PC-3 (cell line): Measurements from ENCODE around the gene PACS1. TPM values are rescaled to one million over a fixed set of nuclear protein-coding genes. Genes with fewer than 3 reads are reported as not detected.
A peak's percentile ranks its signal among the peaks of the same experiment; 100 is the strongest.

ENCODE experiments used
- ATAC-seq: fragments of 200-7000 bp; cut with Tn5 transposase; 2 replicates; pipeline ENCODE4 v1.9.1; 2020; ENCODE audit warnings: mild to moderate bottlenecking, moderate library complexity
- BruUV-seq: library from RNA; stranded (reverse); fragments of 400-500 nt; replicated peaks from 2 replicates; lab custom pipeline; 2021; lab: Mats Ljungman, UMichigan
- CTCF ChIA-PET: fragments of 300-600 bp; sonication (Branson Sonifier 250); formaldehyde crosslinking; loops from one replicate; lab custom pipeline; 2022; ENCODE audit warnings: antibody characterized with exemption; lab: Charles Lee
- POLR2A ChIA-PET: fragments of 300-600 bp; sonication (Branson Sonifier 250); formaldehyde crosslinking; loops from one replicate; lab custom pipeline; 2022; ENCODE audit warnings: antibody characterized with exemption; ENCODE audit not compliant: unreplicated experiment; lab: Charles Lee
- DNase-seq: peaks from one replicate; pipeline ENCODE4 v3.0.0-alpha.2; 2015
- H2AFZ ChIP-seq: fragments of 300-600 bp; sonication (generic); 2 replicates; pipeline ENCODE4 v1.6.0; 2016; ENCODE audit warnings: antibody characterized with exemption, low read length
- H3F3A ChIP-seq: fragments of 300-600 bp; sonication (generic); one replicate; pipeline ENCODE4 v1.6.0; 2017; ENCODE audit warnings: antibody characterized with exemption, low read length, control low read depth, mild to moderate bottlenecking; ENCODE audit not compliant: unreplicated experiment
- H3K27ac ChIP-seq: fragments of 300-600 bp; sonication (generic); 2 replicates; pipeline ENCODE4 v1.5.1; 2016; ENCODE audit warnings: mild to moderate bottlenecking, low read length
- H3K27me3 ChIP-seq: fragments of 300-600 bp; sonication (generic); 2 replicates; pipeline ENCODE4 v1.6.1; 2016; ENCODE audit warnings: low read length, mixed read lengths
- H3K36me3 ChIP-seq: fragments of 300-600 bp; sonication (generic); 2 replicates; pipeline ENCODE4 v1.6.1; 2016; ENCODE audit warnings: low read depth, mixed run types, low read length, mixed read lengths
- H3K4me1 ChIP-seq: fragments of 300-600 bp; sonication (generic); 2 replicates; pipeline ENCODE4 v1.5.1; 2016; ENCODE audit warnings: low read length; ENCODE audit not compliant: insufficient read depth
- H3K4me2 ChIP-seq: fragments of 300-600 bp; sonication (generic); 2 replicates; pipeline ENCODE4 v1.6.0; 2016; ENCODE audit warnings: low read length
- H3K4me3 ChIP-seq: fragments of 300-600 bp; sonication (generic); 2 replicates; pipeline ENCODE4 v1.5.1; 2016; ENCODE audit warnings: mild to moderate bottlenecking, low read length, mixed read lengths
- H3K79me2 ChIP-seq: fragments of 300-600 bp; sonication (generic); 2 replicates; pipeline ENCODE4 v1.6.1; 2017; ENCODE audit warnings: low read length, mixed read lengths
- H3K9ac ChIP-seq: fragments of 300-600 bp; sonication (generic); 2 replicates; pipeline ENCODE4 v1.6.0; 2016; ENCODE audit warnings: mild to moderate bottlenecking, low read length
- H3K9me2 ChIP-seq: fragments of 300-600 bp; sonication (generic); replicated peaks from 2 replicates; pipeline ENCODE4 v1.6.1; 2016; ENCODE audit warnings: mixed run types, low read length, mixed read lengths
- H3K9me3 ChIP-seq: fragments of 300-600 bp; sonication (generic); 2 replicates; pipeline ENCODE4 v1.6.1; 2016; ENCODE audit warnings: low read length, mixed read lengths
- H4K20me1 ChIP-seq: fragments of 300-600 bp; sonication (generic); 2 replicates; pipeline ENCODE4 v1.6.1; 2016; ENCODE audit warnings: low read length, mixed read lengths
- CTCF ChIP-seq: fragments of 300-600 bp; sonication (generic); conservative IDR thresholded peaks from 2 replicates; pipeline ENCODE4 v1.5.1; 2017; ENCODE audit warnings: antibody characterized with exemption, low read depth, mild to moderate bottlenecking, low read length
- EZH2 ChIP-seq: fragments of 300-600 bp; sonication (generic); IDR thresholded peaks from one replicate; pipeline ENCODE4 v1.6.1; 2017; ENCODE audit warnings: antibody characterized with exemption, mild to moderate bottlenecking, low read length; ENCODE audit not compliant: unreplicated experiment
- EZH2phosphoT487 ChIP-seq: fragments of 300-600 bp; sonication (generic); IDR thresholded peaks from 2 replicates; pipeline ENCODE4 v1.6.1; 2018; ENCODE audit warnings: mild to moderate bottlenecking, antibody characterized with exemption, low read length, borderline replicate concordance
- intact Hi-C: fragments of 100-400 bp; cut with micrococcal nuclease; formaldehyde crosslinking; loops from 2 replicates; pipeline ENCODE4 v1.9.0; 2023
- total RNA-seq: library from RNA; depleted of rRNA; stranded (reverse); fragments of >200 nt; gene quantifications from 2 replicates; pipeline ENCODE4 v1.2.3, GENCODE V29; 2014

Gene PACS1
- total RNA-seq, 1 experiment from 2014 or later, result 28.7 TPM

- POLR2A ChIA-PET, result interaction anchor here (0.6 kb wide), 1 partner anchor 12 kb away, joined by 27 read pairs; no protein-coding TSS in a partner anchor
- ATAC-seq, result peak; percentile 6
These were observed 953 bp upstream of the PACS1 start for GRCh38 chr11:66068923-66069714.

GRCh38 chr11:66070604-66071380, 720 bp downstream of the PACS1 start:
- CTCF ChIA-PET, result no interaction called here
- no TSS peak for BruUV-seq
- peaks cover 25% of the 10 kb centered on the region for H3K4me1 ChIP-seq
- peaks cover 39% of the 10 kb centered on the region for H3K79me2 ChIP-seq
- H3K4me3 ChIP-seq, result peak overlapping the region; percentile 83
- no peaks in the 10 kb centered on the region for H3K9me3 ChIP-seq
- peak overlapping the region; percentile 63 for H2AFZ ChIP-seq
- peak overlapping the region; percentile 39; the same call in 1 of the 2 replicates for H3K9ac ChIP-seq
- H3K4me2 ChIP-seq, result peak overlapping the region; percentile 85
- no peak overlapping the region for H3K27ac ChIP-seq
- H3F3A ChIP-seq, result peaks cover 11% of the 10 kb centered on the region
- no peaks in the 10 kb centered on the region for H4K20me1 ChIP-seq
- H3K9me2 ChIP-seq, result no peaks in the 10 kb centered on the region
- TF ChIP-seq EZH2phosphoT487 (no peak), EZH2 (no peak), CTCF (no peak)
- ATAC-seq (peak; percentile 32), DNase-seq (peak; percentile 47)
- intact Hi-C loops, result loop anchor here (2.0 to 5.0 kb wide), 2 partner anchors 42 to 64 kb away; no protein-coding TSS in a partner anchor
- no peaks in the 10 kb centered on the region for H3K27me3 ChIP-seq
- H3K36me3 ChIP-seq, result peaks cover 35% of the 10 kb centered on the region
- POLR2A ChIA-PET, result interaction anchor here (0.6 kb wide), 2 partner anchors 42 to 170 kb away, joined by 3 to 10 read pairs; no protein-coding TSS in a partner anchor

More at GRCh38 chr11:66068923-66069714, 953 bp upstream of the PACS1 start:
- Histone ChIP-seq H3K79me2 (peaks cover 38% of the 10 kb centered on the region), H3K4me1 (peaks cover 25% of the 10 kb centered on the region), H3K9me2 (no peaks in the 10 kb centered on the region), H3K4me3 (peak overlapping the region; percentile 69), H3F3A (peaks cover 11% of the 10 kb centered on the region), H2AFZ (no peak overlapping the region), H3K9ac (peak overlapping the region; percentile 35; the same call in 1 of the 2 replicates), H3K36me3 (peaks cover 48% of the 10 kb centered on the region), H3K4me2 (peak overlapping the region; percentile 86), H3K27ac (no peak overlapping the region), H4K20me1 (no peaks in the 10 kb centered on the region), H3K27me3 (no peaks in the 10 kb centered on the region), H3K9me3 (no peaks in the 10 kb centered on the region)
- peak; percentile 31 for DNase-seq
- intact Hi-C loops, result no loop called here
- TF ChIP-seq CTCF (peak; percentile 41), EZH2phosphoT487 (no peak)
- BruUV-seq, result TSS peak; percentile 67
- CTCF ChIA-PET, result interaction anchor here (0.6 kb wide), 1 partner anchor 13 kb away, joined by 4 read pairs; no protein-coding TSS in a partner anchor
